ENCODE measurements around the gene DPYSL3.

DNA sequence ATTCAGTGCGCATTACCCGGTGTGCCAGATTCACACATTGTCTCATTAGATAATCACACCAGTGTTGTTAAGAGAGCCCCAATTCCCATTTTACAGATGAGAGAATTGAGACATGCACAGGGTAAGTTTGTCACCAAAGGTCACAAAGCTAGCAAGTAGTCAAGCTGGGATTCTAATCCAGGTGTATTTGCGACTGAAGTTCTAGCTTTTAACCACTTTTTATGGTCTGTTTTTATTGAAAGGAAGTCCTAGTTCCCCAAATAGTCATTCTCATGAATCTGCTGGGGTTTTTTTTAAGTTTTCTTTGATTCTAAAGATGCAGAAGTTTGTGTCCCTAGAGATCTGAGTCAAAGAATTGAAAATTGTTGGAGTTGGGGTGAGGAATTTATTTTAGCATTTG is 136.5 kb downstream of the DPYSL3 start:
- TF ChIP-seq, protein P1, sequence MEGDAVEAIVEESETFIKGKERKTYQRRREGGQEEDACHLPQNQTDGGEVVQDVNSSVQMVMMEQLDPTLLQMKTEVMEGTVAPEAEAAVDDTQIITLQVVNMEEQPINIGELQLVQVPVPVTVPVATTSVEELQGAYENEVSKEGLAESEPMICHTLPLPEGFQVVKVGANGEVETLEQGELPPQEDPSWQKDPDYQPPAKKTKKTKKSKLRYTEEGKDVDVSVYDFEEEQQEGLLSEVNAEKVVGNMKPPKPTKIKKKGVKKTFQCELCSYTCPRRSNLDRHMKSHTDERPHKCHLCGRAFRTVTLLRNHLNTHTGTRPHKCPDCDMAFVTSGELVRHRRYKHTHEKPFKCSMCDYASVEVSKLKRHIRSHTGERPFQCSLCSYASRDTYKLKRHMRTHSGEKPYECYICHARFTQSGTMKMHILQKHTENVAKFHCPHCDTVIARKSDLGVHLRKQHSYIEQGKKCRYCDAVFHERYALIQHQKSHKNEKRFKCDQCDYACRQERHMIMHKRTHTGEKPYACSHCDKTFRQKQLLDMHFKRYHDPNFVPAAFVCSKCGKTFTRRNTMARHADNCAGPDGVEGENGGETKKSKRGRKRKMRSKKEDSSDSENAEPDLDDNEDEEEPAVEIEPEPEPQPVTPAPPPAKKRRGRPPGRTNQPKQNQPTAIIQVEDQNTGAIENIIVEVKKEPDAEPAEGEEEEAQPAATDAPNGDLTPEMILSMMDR (IDR thresholded peaks at IDR 0.05; ENCODE audit: low read depth, low read length), result no peak
- no peak for TF ChIP-seq POLR2A (IDR thresholded peaks at IDR 0.05; ENCODE audit: extremely low read depth, insufficient read length)

Measured in NB4 (cell line).